ENCODE results near the gene MR1. TPM values are rescaled to one million over a fixed set of nuclear protein-coding genes. Genes with fewer than 3 reads are reported as not detected.

Gene MR1
- total and polyA plus RNA-seq, 2 of the 13 experiments (the other 11 are each of a cell fraction or from before 2014, with no cell fraction given) = 7.7 to 10.4 TPM

- TF ChIP-seq MXI1 (IDR thresholded peaks at IDR 0.05; ENCODE audit: borderline replicate concordance, low read depth, low read length) = 0 out of 3 replicates have a peak, but pooled peaks have one; percentile 15
- TF ChIP-seq ZNF792 (CRISPR knock-in tag; IDR thresholded peaks at IDR 0.05) = peak; percentile 76
- TF ChIP-seq ZNF691 (CRISPR knock-in tag; IDR thresholded peaks at IDR 0.05; ENCODE audit: borderline replicate concordance, low read depth) = no peak
- peak; percentile 85 for TF ChIP-seq STAG1 (CRISPR knock-in tag; IDR thresholded peaks at IDR 0.05)
- TF ChIP-seq RFXANK (CRISPR knock-in tag; IDR thresholded peaks at IDR 0.05) = peak; percentile 32; the same call in 1 of the 2 replicates
Measured at GRCh38 chr1:181038399-181038873, 4.7 kb downstream of the MR1 start (continued).

- H3K4me1 ChIP-seq (ENCODE audit: insufficient read depth, low read length) = peaks cover 72% of the 10 kb centered on the region
- DNase-seq (ENCODE audit: low spot score) = peak; percentile 47
- no peaks in the 10 kb centered on the region for H3K27me3 ChIP-seq (ENCODE audit: control insufficient read depth in 1 of 2, insufficient read depth in 2 of 2, low read length in 2 of 2)
- no peaks in the 10 kb centered on the region for H4K20me1 ChIP-seq (ENCODE audit: insufficient read depth, low read length)
- H3K27ac ChIP-seq (ENCODE audit: extremely low read length, insufficient read depth, low read length) = no peak overlapping the region
- CTCF ChIA-PET (ENCODE audit: low intra/inter-chr PET ratio, low total read pairs) = interaction anchor here (2.9 kb wide), 1 partner anchor 102 kb away, joined by 25 read pairs; no protein-coding TSS in a partner anchor
- intact Hi-C loops (cut with micrococcal nuclease; ENCODE audit: unreplicated experiment) (loop anchor here (2.0 kb wide), 1 partner anchor 48 kb away; the partner anchor contains the start of gene IER5), in situ Hi-C loops (cut with HindIII; ENCODE audit: extremely low pct_ligation_motif_present, low pct_unique_long_range_greater_than_20kb) (loop anchor here (5.0 kb wide), 1 partner anchor 102 kb away; no protein-coding TSS in a partner anchor)
- ATAC-seq = peak; percentile 44
- 29% methylated on average over 3 of the region's 3 CpGs for WGBS (ENCODE audit: low lambda C conversion rate)
- H2AFZ ChIP-seq (ENCODE audit: low read length) = no peak overlapping the region
- no TSS peak for BruUV-seq (replicated peaks)
- H3K9me3 ChIP-seq (ENCODE audit: low read length) = no peaks in the 10 kb centered on the region
- no peaks in the 10 kb centered on the region; a peak in 1 of 5 replicates for H3K36me3 ChIP-seq (replicated peaks in 1 of 2; ENCODE audit: control insufficient read depth in 1 of 2, insufficient read depth in 2 of 2, low read length in 2 of 2)
- POLR2A ChIA-PET = no interaction called here
- H3K9ac ChIP-seq (ENCODE audit: insufficient read depth, low read depth, low read length) = no peak overlapping the region
- peak; percentile 51 for FAIRE-seq
- H3K79me2 ChIP-seq (ENCODE audit: insufficient read depth, low read length) = no peaks in the 10 kb centered on the region
- peak overlapping the region; percentile 36; the same call in 1 of the 2 replicates for H3K4me2 ChIP-seq (ENCODE audit: low read depth, low read length)
- no peak overlapping the region for H3K4me3 ChIP-seq (replicated peaks in 1 of 3; ENCODE audit: insufficient read depth in 1 of 3, low read depth in 2 of 3, low read length in 3 of 3)
- TF ChIP-seq ZMYM4 (CRISPR knock-in tag; IDR thresholded peaks at IDR 0.05) (0 out of 2 replicates have a peak, but pooled peaks have one; percentile 17), ZNF468 (CRISPR knock-in tag; IDR thresholded peaks at IDR 0.05) (no peak), ZNF709 (CRISPR knock-in tag; IDR thresholded peaks at IDR 0.05) (no peak), HMG20A (CRISPR knock-in tag; IDR thresholded peaks at IDR 0.05; ENCODE audit: borderline replicate concordance) (no peak), TMF1 (CRISPR knock-in tag; IDR thresholded peaks at IDR 0.05; ENCODE audit: low read depth) (no peak), ZSCAN5A (CRISPR knock-in tag; IDR thresholded peaks at IDR 0.05; ENCODE audit: borderline replicate concordance) (no peak), SMYD3 (CRISPR knock-in tag; IDR thresholded peaks at IDR 0.05) (no peak), HCFC1 (IDR thresholded peaks at IDR 0.05; ENCODE audit: low read depth, low read length) (no peak), MIER3 (CRISPR knock-in tag; IDR thresholded peaks at IDR 0.05; ENCODE audit: borderline replicate concordance) (no peak)
- TF ChIP-seq, protein P1, sequence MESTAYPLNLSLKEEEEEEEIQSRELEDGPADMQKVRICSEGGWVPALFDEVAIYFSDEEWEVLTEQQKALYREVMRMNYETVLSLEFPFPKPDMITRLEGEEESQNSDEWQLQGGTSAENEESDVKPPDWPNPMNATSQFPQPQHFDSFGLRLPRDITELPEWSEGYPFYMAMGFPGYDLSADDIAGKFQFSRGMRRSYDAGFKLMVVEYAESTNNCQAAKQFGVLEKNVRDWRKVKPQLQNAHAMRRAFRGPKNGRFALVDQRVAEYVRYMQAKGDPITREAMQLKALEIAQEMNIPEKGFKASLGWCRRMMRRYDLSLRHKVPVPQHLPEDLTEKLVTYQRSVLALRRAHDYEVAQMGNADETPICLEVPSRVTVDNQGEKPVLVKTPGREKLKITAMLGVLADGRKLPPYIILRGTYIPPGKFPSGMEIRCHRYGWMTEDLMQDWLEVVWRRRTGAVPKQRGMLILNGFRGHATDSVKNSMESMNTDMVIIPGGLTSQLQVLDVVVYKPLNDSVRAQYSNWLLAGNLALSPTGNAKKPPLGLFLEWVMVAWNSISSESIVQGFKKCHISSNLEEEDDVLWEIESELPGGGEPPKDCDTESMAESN (CRISPR knock-in tag; conservative IDR thresholded peaks at IDR 0.05) = 0 out of 2 replicates have a peak, but pooled peaks have one; percentile 26
- TF ChIP-seq, protein P2, sequence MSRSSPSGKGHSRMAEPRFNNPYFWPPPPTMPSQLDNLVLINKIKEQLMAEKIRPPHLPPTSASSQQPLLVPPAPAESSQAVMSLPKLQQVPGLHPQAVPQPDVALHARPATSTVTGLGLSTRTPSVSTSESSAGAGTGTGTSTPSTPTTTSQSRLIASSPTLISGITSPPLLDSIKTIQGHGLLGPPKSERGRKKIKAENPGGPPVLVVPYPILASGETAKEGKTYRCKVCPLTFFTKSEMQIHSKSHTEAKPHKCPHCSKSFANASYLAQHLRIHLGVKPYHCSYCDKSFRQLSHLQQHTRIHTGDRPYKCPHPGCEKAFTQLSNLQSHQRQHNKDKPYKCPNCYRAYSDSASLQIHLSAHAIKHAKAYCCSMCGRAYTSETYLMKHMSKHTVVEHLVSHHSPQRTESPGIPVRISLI (CRISPR knock-in tag; IDR thresholded peaks at IDR 0.05; ENCODE audit: borderline replicate concordance) = peak; percentile 61; the same call in 1 of the 2 replicates
- TF ChIP-seq, protein P3, sequence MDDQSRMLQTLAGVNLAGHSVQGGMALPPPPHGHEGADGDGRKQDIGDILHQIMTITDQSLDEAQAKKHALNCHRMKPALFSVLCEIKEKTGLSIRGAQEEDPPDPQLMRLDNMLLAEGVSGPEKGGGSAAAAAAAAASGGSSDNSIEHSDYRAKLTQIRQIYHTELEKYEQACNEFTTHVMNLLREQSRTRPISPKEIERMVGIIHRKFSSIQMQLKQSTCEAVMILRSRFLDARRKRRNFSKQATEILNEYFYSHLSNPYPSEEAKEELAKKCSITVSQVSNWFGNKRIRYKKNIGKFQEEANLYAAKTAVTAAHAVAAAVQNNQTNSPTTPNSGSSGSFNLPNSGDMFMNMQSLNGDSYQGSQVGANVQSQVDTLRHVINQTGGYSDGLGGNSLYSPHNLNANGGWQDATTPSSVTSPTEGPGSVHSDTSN (CRISPR knock-in tag; IDR thresholded peaks at IDR 0.05; ENCODE audit: borderline replicate concordance) = no peak
Measured at GRCh38 chr1:181040284-181040865, 6.6 kb downstream of the MR1 start.
